GM18505 (cell line): ENCODE measurements around the gene CLEC2L.

ENCODE experiments used
- ATAC-seq: cut with Tn5 transposase; IDR thresholded peaks from one replicate; pipeline ENCODE4 v1.9.1; 2021; ENCODE audit not compliant: unreplicated experiment
- POLR2A ChIP-seq: IDR thresholded peaks from 4 replicates; pipeline ENCODE4 v1.6.1; 2011; ENCODE audit warnings: borderline replicate concordance; ENCODE audit not compliant: insufficient read depth, insufficient read length; ENCODE audit errors: extremely low read depth

The CLEC2L gene

GRCh38 chr7:139557857-139558581 is 34.5 kb downstream of the CLEC2L start:
- no peak for TF ChIP-seq POLR2A
- no peak for ATAC-seq

DNA sequence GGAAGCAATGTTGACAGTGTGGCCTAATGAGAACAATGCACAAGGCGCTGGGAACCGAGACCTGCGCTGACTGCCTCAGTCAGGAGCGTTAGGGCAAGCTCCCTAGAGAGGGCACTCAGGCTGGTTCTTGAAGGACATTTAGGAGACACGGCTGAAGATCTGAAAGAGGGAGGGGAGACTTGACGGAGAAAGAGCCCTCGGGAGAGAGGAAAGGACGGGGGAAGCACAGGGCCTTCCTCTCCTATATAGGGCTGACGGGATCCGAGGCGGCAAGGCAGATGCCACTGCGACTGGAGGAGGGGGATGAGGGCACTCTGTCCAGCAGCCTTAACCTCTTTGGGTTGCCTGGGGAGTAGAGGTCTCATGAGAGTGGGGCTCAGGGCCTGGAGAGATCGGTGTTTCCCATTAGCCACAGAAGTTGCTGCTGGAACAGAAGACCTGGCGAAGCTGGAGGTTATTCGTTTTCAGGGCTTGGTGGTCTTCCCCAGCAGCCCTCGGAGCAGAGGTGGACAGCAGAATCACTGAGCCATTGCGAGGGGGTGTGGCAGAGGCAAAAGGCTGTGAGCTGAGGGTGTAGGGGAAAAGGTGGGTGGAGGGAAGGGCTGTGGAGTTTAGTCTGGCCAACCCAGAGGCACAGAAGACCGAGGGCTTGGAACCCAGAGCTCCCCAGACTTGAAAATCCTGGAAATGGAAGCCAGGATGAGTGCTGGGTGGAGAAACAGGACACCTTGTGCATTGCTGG is 36.0 kb downstream of the CLEC2L start:
- no peak for TF ChIP-seq POLR2A
- no peak for ATAC-seq

DNA sequence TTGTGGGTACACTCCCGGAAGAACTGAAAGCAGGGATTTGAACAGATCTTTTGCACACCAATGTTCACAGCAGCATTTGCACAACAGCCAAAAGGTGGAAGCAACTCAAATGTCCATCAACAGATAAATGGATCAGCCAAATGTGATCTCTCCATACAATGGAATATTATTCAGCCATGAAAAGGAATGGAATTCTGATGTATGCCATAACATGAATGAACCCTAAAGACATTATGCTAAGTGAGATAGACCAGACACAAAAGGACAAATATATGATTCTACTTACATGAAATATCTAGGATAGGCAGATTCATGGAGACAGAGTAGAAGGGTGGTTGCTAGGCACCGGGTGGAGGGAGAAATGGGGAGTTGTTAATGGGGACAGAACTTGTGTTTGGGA is 36.7 kb downstream of the CLEC2L start:
- no peak for ATAC-seq
- TF ChIP-seq POLR2A: no peak

DNA sequence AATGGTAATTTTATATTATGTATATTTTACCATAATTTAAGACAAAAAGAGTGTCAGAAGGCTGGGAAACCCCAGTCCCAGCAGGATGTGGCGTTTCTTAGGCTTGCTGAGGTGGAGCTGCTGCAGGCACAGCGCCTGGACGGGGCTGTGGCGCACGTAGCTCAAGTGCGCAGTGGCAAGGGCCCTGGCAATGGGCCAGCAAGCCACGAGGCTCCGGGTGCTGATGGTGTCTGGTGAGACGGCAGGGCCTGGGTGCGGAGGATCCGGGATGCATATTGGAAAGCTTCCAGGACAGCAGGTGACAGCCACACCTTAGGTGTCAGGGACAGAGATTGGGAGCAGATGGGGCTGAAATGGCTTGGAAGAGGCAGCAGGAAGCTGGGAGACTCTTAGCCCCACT is 37.2 kb downstream of the CLEC2L start:
- TF ChIP-seq POLR2A: no peak
- ATAC-seq: no peak

- no peak for ATAC-seq
- TF ChIP-seq POLR2A: no peak
These were observed 39.0 kb downstream of the CLEC2L start for GRCh38 chr7:139562491-139562890.

DNA sequence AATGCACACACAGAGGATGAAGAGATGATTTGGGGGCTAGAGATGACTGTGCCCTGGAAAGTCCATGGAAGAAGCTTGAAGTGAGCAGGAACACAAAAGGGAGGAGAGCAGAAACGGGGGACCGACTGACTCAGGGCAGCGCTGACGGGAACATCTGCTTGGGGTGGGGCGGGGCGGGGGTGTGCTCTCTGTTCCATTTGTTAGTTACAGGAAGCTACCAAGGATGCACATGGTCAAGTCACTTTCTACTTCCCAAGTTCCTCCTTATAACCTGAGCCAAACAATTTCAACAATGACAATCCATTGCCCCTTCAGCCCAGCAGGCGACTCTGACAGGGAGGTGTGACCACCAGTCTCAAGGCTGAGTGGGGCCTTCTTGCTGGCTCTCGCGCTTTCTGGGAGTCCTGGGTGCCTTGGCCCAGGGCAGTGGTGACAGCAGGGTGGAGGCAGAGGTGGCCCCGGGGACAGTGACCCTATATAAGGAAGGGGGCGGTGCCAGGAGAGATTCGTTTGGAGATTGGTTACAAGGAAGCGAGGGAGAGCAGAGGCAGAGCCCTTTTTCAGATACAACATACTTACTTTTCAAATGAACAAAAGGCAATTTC is 39.6 kb downstream of the CLEC2L start:
- no peak for TF ChIP-seq POLR2A
- no peak for ATAC-seq

- ATAC-seq: no peak
- no peak for TF ChIP-seq POLR2A
These were observed 40.4 kb downstream of the CLEC2L start for GRCh38 chr7:139563856-139564255.

- no peak for TF ChIP-seq POLR2A
- ATAC-seq: no peak
These were observed 42.6 kb downstream of the CLEC2L start for GRCh38 chr7:139566075-139566474.

DNA sequence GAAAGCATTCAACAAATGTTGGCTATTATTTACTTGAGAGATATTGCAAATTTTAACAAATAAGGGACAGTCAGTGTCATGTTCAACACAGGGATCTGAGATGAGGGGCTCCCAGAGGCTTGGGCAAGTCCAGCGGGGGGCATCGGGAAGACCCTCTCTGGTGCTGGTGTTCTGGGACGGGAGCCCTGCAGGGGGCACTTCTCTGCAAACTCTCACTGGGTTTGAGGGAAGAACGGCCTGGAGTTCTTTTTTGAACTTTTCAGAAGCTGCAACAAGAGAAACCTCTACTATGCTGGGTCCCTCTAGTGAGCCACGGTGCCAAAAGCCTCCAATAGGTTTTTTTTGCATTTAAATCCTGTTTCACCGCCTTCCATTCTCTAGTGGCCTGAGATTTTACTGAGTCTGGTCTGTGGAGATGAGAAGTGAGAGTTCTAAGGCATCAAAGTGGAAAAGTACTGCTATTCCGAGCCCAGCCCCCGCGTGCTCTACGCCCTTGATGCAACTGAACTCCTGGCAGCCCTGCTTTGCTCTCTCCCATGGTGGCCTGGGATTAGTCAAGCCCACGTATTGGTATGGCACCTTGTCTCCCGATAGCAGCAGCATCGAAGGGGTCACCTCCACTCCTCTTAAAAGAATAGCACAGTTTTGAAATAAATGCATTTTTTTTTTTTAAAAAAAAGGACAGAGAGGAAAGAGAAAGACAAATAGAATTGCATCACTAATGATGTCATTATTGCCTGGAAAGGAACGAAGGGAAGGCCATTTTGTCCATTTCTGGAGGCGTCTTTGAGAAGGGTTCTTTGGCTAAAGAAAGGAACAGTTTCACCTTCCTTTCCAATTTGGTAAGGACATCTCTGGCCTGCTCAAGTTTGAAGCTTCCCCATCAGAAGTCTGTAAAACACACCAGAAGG is 43.5 kb downstream of the CLEC2L start:
- no peak for TF ChIP-seq POLR2A
- ATAC-seq: no peak

DNA sequence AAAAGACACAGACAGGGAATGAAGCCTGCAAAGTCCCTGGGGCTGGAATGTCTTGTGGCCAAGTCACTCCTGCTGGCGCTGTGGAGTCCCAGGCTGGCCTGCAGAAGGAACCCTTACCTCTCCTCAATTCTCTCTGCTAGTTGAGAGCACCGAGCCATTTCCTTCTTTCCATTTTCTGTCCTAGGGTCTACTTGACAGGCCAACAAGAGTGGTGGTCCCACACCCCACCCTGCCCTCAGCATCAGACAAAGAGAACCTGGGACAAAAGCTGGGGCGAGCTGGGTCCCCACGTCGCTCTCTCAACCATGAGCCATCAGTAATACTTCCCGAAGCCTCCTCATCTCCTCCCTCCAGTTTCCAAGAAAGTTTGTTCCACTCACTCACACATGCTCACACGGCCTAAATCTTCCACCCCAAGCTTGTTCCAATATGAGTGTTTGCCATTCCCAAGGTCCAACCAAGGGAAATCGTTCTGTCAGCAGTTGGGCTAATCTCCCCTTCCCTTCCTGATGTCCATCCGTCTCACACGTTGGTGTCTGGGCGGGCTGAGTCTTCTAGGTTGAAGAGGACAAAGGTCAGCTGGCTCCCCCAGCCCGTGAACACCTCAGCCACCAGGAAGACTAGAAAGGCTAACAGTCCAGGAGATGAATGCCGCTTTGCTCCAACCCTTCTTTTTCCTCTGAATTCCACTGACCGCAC is 44.3 kb downstream of the CLEC2L start:
- ATAC-seq: no peak
- TF ChIP-seq POLR2A: no peak

DNA sequence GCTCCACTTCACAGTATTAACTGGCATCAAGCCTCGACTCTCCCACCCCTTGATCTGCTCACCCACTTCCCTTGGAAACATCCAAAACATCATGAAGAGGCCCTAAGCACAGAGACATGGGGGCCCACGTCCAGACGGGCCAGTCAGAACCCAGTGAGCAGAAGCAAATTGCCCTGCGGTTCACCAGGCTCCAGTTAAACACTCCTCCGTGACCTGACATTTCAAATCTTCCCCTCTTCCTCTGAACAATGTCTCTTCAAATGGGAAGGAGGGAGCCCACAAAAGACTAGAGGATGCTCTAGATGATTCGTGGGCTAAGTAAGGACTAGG is 44.8 kb downstream of the CLEC2L start:
- ATAC-seq: no peak
- TF ChIP-seq POLR2A: no peak

- no peak for ATAC-seq
- TF ChIP-seq POLR2A: no peak
These were observed 45.5 kb downstream of the CLEC2L start for GRCh38 chr7:139568813-139569490.
